Liver (tissue), 9 donors: ENCODE data around the gene ZFP36L2. TPM values are rescaled to one million over a fixed set of nuclear protein-coding genes. Genes with fewer than 3 reads are reported as not detected.

Experiments
- DNase-seq: peaks from one replicate; pipeline ENCODE4 v3.0.0-alpha.2; 2017; ENCODE audit warnings: low spot score
- H3K27ac ChIP-seq, 2 donors: one replicate each; pipeline ENCODE4 v1.7.0; 2013; ENCODE audit warnings: inconsistent platforms in 2 of 2, low read length in 2 of 2, control low read depth in 1 of 2, low read depth in 1 of 2, mild to moderate bottlenecking in 1 of 2
- H3K27me3 ChIP-seq, 4 donors: one replicate each; pipeline versions ENCODE4 v1.6.1 to v1.7.0; 2013; ENCODE audit warnings: low read length in 3 of 4, inconsistent platforms in 1 of 4, mild to moderate bottlenecking in 1 of 4, moderate library complexity in 1 of 4; ENCODE audit not compliant: control insufficient read depth in 4 of 4, insufficient read depth in 4 of 4
- H3K36me3 ChIP-seq, 4 donors: one replicate each; pipeline versions ENCODE4 v1.6.1 to v1.7.0; 2013; ENCODE audit warnings: low read length in 3 of 4, mild to moderate bottlenecking in 3 of 4, low read depth in 1 of 4, moderate library complexity in 1 of 4; ENCODE audit not compliant: control insufficient read depth in 4 of 4, insufficient read depth in 3 of 4
- H3K4me1 ChIP-seq, 4 donors: one replicate each; pipeline versions ENCODE4 v1.6.1 to v1.7.0; 2013; ENCODE audit warnings: low read length in 3 of 4, mild to moderate bottlenecking in 3 of 4, moderate library complexity in 1 of 4; ENCODE audit not compliant: control insufficient read depth in 4 of 4, insufficient read depth in 4 of 4
- H3K4me3 ChIP-seq, 3 donors: one replicate each; pipeline versions ENCODE4 v1.6.1 to v1.7.0; 2013; ENCODE audit warnings: low read length in 3 of 3, control low read depth in 1 of 3, low read depth in 1 of 3, mild to moderate bottlenecking in 1 of 3
- H3K9ac ChIP-seq, 2 donors: one replicate each; pipeline ENCODE4 v1.7.0; 2013; ENCODE audit warnings: low read length in 2 of 2, mild to moderate bottlenecking in 2 of 2, moderate library complexity in 2 of 2, control low read depth in 1 of 2, low read depth in 1 of 2
- H3K9me3 ChIP-seq, 4 donors: one replicate each; pipeline versions ENCODE4 v1.6.1 to v1.7.0; 2013; ENCODE audit warnings: low read length in 3 of 4; ENCODE audit not compliant: control insufficient read depth in 4 of 4
- EGR1 ChIP-seq, 2 donors: IDR thresholded peaks; 2 replicates each; pipeline ENCODE4 v1.6.1; 2016 to 2018; ENCODE audit warnings: antibody characterized with exemption in 2 of 2, low read depth in 2 of 2
- FOXA1 ChIP-seq: IDR thresholded peaks from 2 replicates; pipeline ENCODE4 v1.6.1; 2016; ENCODE audit warnings: antibody characterized with exemption
- FOXA2 ChIP-seq: IDR thresholded peaks from 2 replicates; pipeline ENCODE4 v1.6.1; 2016; ENCODE audit warnings: antibody characterized with exemption
- GABPA ChIP-seq, 2 donors: IDR thresholded peaks in 1 of 2; conservative IDR thresholded peaks in 1 of 2; 2 replicates each; pipeline ENCODE4 v1.6.1; 2016; ENCODE audit warnings: antibody characterized with exemption in 2 of 2, mild to moderate bottlenecking in 1 of 2, moderate library complexity in 1 of 2
- HNF4A ChIP-seq, 2 donors: conservative IDR thresholded peaks; 2 replicates each; pipeline ENCODE4 v1.6.1; 2016; ENCODE audit warnings: antibody characterized with exemption in 2 of 2, mild to moderate bottlenecking in 2 of 2
- HNF4G ChIP-seq: IDR thresholded peaks from 2 replicates; pipeline ENCODE4 v1.6.1; 2016; ENCODE audit warnings: antibody characterized with exemption
- JUND ChIP-seq, 2 donors: IDR thresholded peaks; 2 replicates each; pipeline ENCODE4 v1.6.1; 2016; ENCODE audit warnings: antibody characterized with exemption in 2 of 2
- NR2F2 ChIP-seq: IDR thresholded peaks from 2 replicates; pipeline ENCODE4 v1.6.1; 2016; ENCODE audit warnings: antibody characterized with exemption
- RAD21 ChIP-seq, 2 donors: IDR thresholded peaks; 2 replicates each; pipeline ENCODE4 v1.6.1; 2016; ENCODE audit warnings: antibody characterized with exemption in 2 of 2, mild to moderate bottlenecking in 2 of 2
- RXRA ChIP-seq, 2 donors: IDR thresholded peaks; 2 replicates each; pipeline ENCODE4 v1.6.1; 2017 to 2018; ENCODE audit warnings: antibody characterized with exemption in 2 of 2, mild to moderate bottlenecking in 1 of 2
- SP1 ChIP-seq: IDR thresholded peaks from 2 replicates; pipeline ENCODE4 v1.6.1; 2018; ENCODE audit warnings: antibody characterized with exemption, mild to moderate bottlenecking
- TAF1 ChIP-seq: conservative IDR thresholded peaks from 2 replicates; pipeline ENCODE4 v1.6.1; 2016; ENCODE audit warnings: antibody characterized with exemption, mild to moderate bottlenecking
- YY1 ChIP-seq: IDR thresholded peaks from 2 replicates; pipeline ENCODE4 v1.6.1; 2016; ENCODE audit warnings: antibody characterized with exemption, mild to moderate bottlenecking
- WGBS: extraction: QIAGEN DNeasy Blood & Tissue Kit; methylation state at CpG from one replicate; pipeline ENCODE4 v1.1.7; 2013; 5-methylcytosine and 5-hydroxymethylcytosine counted together
- polyA plus RNA-seq, 2 donors: library from polyadenylated mRNA; stranded (reverse) in 1 of 2; unstranded in 1 of 2; fragments of 200-250 nt in 1 of 2; fragments of >200 nt in 1 of 2; fragmentation: Nextera tagmentation in 1 of 2; extraction: Ambion mirVana in 1 of 2; gene quantifications; one replicate each; pipeline versions ENCODE4 v1.2.1 to v1.2.3, GENCODE V29; 2013 to 2015
- total RNA-seq, 2 donors: library from RNA; depleted of rRNA; stranded (reverse); fragments of >200 nt; gene quantifications; one replicate each; pipeline ENCODE4 v1.2.3, GENCODE V29; 2014
- TF ChIP-seq, protein P1 (sequence below): IDR thresholded peaks from 2 replicates; pipeline ENCODE4 v1.6.1; 2016; ENCODE audit warnings: antibody characterized with exemption
- TF ChIP-seq, protein P2 (sequence below): IDR thresholded peaks from 2 replicates; pipeline ENCODE4 v1.6.1; 2016; ENCODE audit warnings: antibody characterized with exemption
- TF ChIP-seq, protein P3 (sequence below): IDR thresholded peaks from 2 replicates; pipeline ENCODE4 v1.6.1; 2016; ENCODE audit warnings: antibody characterized with exemption, mild to moderate bottlenecking
- TF ChIP-seq, protein P4 (sequence below): fragments of 150-350 bp; IDR thresholded peaks from 2 replicates; pipeline ENCODE4 v1.5.1; 2017; ENCODE audit warnings: improper control_type of control experiment, low read depth, low read length; ENCODE audit not compliant: missing input control
- TF ChIP-seq, protein P5 (sequence below): IDR thresholded peaks from 2 replicates; pipeline ENCODE4 v1.6.1; 2016; ENCODE audit warnings: antibody characterized with exemption
- donor health status: healthy.
- donor health status: healthy.
- donor health status: healthy.
- donor health status: healthy.
- donor health status: healthy.

The ZFP36L2 gene
- total and polyA plus RNA-seq, 4 donors = 10.3 to 26.8 (median 18.9) TPM

DNA sequence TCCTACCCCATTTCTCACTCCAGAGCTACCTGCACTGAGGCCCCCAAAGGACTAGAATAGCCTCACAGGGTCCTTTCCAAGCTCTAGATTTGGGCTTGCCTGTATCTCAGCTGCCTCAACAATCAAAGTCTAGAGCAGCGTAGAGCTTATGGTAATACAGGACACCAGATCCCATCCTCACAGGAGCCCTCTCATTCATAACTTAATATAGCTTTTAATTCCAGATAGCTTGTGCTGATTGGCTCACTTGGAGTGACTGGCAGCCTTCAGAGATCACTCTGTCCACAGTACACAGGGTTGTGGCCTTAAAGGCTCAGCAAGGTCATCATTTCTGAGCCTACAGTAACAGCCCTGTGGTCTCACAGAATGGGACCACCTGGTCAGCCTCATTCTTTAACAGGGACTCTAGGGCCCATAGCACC is 51.4 kb downstream of the ZFP36L2 start:
- 6% methylated on average over 1 of the region's 1 CpG for WGBS

More for the DNA sequence above, 51.4 kb downstream of the ZFP36L2 start:
- Histone ChIP-seq H3K9ac (peak overlapping the region in 1 of 2 donors; percentile 61), H3K27ac (peak overlapping the region; percentile 65 to 69), H3K36me3 (no peaks in the 10 kb centered on the region), H3K27me3 (no peaks in the 10 kb centered on the region), H3K9me3 (peaks cover 0 to 1% (median 0%) of the 10 kb centered on the region in 4 donors), H3K4me1 (peaks cover 5 to 18% (median 11%) of the 10 kb centered on the region in 4 donors), H3K4me3 (no peak overlapping the region)
- TF ChIP-seq, protein P1, sequence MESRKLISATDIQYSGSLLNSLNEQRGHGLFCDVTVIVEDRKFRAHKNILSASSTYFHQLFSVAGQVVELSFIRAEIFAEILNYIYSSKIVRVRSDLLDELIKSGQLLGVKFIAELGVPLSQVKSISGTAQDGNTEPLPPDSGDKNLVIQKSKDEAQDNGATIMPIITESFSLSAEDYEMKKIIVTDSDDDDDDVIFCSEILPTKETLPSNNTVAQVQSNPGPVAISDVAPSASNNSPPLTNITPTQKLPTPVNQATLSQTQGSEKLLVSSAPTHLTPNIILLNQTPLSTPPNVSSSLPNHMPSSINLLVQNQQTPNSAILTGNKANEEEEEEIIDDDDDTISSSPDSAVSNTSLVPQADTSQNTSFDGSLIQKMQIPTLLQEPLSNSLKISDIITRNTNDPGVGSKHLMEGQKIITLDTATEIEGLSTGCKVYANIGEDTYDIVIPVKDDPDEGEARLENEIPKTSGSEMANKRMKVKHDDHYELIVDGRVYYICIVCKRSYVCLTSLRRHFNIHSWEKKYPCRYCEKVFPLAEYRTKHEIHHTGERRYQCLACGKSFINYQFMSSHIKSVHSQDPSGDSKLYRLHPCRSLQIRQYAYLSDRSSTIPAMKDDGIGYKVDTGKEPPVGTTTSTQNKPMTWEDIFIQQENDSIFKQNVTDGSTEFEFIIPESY = no peak
- TF ChIP-seq EGR1 (IDR thresholded peaks at IDR 0.05; ENCODE audit: low read depth in 2 of 2) (no peak), RAD21 (IDR thresholded peaks at IDR 0.05) (no peak), RXRA (IDR thresholded peaks at IDR 0.05) (no peak), TAF1 (no peak), GABPA (IDR thresholded peaks at IDR 0.05 in 1 of 2, conservative IDR thresholded peaks at IDR 0.05 in 1 of 2) (no peak), NR2F2 (no peak), FOXA2 (no peak), JUND (IDR thresholded peaks at IDR 0.05) (no peak), FOXA1 (no peak), HNF4G (no peak), YY1 (no peak), HNF4A (conservative IDR thresholded peaks at IDR 0.05) (no peak), SP1 (no peak)
- TF ChIP-seq, protein P2, sequence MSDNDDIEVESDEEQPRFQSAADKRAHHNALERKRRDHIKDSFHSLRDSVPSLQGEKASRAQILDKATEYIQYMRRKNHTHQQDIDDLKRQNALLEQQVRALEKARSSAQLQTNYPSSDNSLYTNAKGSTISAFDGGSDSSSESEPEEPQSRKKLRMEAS = no peak
- TF ChIP-seq, protein P3, sequence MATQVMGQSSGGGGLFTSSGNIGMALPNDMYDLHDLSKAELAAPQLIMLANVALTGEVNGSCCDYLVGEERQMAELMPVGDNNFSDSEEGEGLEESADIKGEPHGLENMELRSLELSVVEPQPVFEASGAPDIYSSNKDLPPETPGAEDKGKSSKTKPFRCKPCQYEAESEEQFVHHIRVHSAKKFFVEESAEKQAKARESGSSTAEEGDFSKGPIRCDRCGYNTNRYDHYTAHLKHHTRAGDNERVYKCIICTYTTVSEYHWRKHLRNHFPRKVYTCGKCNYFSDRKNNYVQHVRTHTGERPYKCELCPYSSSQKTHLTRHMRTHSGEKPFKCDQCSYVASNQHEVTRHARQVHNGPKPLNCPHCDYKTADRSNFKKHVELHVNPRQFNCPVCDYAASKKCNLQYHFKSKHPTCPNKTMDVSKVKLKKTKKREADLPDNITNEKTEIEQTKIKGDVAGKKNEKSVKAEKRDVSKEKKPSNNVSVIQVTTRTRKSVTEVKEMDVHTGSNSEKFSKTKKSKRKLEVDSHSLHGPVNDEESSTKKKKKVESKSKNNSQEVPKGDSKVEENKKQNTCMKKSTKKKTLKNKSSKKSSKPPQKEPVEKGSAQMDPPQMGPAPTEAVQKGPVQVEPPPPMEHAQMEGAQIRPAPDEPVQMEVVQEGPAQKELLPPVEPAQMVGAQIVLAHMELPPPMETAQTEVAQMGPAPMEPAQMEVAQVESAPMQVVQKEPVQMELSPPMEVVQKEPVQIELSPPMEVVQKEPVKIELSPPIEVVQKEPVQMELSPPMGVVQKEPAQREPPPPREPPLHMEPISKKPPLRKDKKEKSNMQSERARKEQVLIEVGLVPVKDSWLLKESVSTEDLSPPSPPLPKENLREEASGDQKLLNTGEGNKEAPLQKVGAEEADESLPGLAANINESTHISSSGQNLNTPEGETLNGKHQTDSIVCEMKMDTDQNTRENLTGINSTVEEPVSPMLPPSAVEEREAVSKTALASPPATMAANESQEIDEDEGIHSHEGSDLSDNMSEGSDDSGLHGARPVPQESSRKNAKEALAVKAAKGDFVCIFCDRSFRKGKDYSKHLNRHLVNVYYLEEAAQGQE = no peak
- TF ChIP-seq, protein P4, sequence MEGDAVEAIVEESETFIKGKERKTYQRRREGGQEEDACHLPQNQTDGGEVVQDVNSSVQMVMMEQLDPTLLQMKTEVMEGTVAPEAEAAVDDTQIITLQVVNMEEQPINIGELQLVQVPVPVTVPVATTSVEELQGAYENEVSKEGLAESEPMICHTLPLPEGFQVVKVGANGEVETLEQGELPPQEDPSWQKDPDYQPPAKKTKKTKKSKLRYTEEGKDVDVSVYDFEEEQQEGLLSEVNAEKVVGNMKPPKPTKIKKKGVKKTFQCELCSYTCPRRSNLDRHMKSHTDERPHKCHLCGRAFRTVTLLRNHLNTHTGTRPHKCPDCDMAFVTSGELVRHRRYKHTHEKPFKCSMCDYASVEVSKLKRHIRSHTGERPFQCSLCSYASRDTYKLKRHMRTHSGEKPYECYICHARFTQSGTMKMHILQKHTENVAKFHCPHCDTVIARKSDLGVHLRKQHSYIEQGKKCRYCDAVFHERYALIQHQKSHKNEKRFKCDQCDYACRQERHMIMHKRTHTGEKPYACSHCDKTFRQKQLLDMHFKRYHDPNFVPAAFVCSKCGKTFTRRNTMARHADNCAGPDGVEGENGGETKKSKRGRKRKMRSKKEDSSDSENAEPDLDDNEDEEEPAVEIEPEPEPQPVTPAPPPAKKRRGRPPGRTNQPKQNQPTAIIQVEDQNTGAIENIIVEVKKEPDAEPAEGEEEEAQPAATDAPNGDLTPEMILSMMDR = no peak
- TF ChIP-seq, protein P5, sequence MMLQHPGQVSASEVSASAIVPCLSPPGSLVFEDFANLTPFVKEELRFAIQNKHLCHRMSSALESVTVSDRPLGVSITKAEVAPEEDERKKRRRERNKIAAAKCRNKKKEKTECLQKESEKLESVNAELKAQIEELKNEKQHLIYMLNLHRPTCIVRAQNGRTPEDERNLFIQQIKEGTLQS = no peak
- no peak for DNase-seq
